ENCODE measurements around the gene OPN1SW.

The OPN1SW gene

GRCh38 chr7:128793181-128793547 is 17.6 kb upstream of the OPN1SW start:
- DNase-seq = no peak

GRCh38 chr7:128792471-128793180 is 17.0 kb upstream of the OPN1SW start:
- DNase-seq = no peak

GRCh38 chr7:128791972-128792327 is 16.4 kb upstream of the OPN1SW start:
- no peak for DNase-seq

GRCh38 chr7:128791121-128791971 is 15.8 kb upstream of the OPN1SW start, which contains the start of gene CCDC136:
CCDC136 (plus strand) TSS chr7:128791968; CDS start chr7:128792412, 444 bp downstream.
- peak; percentile 69 for DNase-seq

GRCh38 chr7:128790315-128791041 is 14.9 kb upstream of the OPN1SW start:
- no peak for DNase-seq

DNA sequence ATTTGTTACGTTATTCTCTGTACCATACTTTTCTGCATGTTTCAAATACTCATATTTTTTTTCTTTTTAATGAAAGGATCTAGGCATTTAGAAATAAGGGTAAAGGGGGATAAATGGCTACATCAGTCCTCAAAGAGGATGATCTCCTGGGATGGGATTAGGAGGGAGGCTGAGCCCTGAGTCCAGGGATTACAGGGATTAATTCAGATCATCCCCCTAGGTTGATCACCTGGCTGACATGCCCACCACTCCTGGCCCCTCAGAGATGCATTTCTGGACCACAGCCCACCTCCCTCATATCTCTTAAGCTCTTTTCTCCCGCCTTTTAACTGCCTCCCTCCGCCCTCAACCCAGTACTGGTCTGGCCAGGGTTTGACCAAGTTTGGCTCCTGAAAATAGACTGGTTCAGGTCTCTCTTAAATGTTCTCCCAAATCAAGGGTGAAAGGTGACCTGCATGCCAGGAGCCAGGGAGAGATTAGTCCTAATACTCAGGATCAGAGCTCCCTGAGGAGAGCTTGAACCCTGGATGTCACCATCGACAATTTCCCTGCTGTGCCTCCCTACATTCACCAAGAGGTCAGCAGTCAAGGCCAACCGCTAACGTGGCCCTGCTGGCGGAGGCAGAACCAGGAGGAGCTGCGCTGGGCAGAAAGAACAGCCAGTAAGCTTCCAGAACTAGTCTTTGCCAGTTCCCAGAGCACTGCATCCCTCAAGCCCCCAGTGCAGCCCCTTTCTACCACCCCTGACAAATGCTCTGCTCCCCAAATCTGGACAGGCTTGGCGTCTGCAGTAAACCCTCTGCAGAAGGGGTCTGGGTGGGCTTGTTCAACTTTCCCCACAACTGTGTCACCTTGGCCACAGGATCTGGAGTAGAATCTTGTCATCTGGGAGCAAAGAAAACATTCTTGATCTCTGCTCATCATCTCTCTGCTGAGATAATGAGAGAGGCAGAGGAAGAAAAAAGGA is 13.1 kb upstream of the OPN1SW start:
- no peak for DNase-seq

GRCh38 chr7:128785738-128786137 is 10.1 kb upstream of the OPN1SW start:
- DNase-seq = no peak

DNA sequence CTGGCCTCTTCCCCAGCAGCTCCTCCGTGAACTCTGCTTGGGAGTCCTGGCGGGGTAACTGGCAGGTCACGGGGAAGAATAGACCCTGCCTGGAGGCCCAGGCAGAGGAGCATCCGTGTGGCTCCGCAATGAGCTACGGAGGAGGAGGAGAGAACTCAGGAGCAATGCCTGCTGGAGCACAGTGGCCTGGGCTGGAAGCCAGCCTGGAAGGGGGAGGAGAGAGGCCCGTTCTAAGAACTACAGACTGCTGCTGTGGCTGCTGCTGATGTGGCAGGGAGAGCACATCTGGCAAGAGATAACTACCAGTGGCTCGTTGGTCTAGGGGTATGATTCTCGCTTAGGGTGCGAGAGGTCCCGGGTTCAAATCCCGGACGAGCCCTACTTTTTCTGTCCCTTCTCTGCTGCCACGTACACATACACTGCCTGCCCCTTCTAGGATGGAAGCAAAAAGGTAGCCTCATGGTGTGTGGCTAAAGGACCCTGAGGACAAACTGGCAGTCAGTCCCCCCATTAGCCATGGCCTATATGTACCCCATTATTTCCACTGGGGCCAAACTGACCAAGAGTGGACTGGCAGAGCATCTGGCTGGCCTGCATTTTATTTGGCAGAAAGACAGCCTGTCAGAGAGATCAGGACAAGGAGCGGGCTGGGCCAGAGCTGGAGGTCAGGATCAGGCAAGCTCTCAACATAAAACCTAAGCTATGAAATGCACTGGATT is 7.7 kb upstream of the OPN1SW start:
- peak; percentile 86 for DNase-seq

DNA sequence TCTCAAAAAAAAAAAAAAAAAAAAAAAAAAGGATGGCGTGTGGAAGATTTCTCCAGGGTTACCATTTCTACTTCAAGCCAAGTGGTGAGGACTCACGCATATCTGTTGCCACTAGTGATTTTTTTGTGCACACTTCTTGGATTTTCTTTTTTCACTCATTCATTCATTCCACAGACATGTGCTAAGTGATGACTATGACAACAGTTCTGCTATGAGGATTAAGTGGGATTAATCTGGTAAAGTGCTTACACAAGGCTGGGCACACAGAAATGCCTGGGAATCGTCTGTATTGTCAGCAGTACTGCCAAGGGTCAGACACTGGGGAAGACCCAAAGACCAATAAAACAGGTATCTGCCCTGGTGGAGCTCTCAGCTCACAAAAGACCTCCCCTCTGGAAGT is 6.3 kb upstream of the OPN1SW start:
- DNase-seq = no peak

DNA sequence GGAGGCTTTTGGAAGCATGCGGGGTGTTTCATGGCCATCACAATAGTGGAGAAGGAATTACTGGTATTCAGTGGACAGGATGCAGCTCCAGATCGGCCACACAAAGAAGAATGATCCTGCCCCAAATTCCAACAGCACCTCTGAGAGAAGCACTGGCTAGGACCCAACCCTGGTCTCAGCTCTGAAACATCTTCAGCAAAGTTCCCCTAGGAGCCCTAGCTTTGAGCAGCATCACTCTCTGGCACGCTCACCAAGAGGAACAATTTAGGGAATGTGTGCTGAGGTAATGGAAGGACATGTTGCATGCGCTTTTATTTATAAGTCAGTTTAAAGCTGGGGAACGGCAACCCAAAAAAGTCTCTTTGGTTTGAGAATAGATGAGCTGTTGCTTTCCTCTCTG is 5.5 kb upstream of the OPN1SW start:
- peak; percentile 83 for DNase-seq

GRCh38 chr7:128778946-128779345 is 3.4 kb upstream of the OPN1SW start:
- DNase-seq = no peak

GRCh38 chr7:128777156-128778123 is 1.8 kb upstream of the OPN1SW start:
- peak; percentile 53 for DNase-seq

- no peak for DNase-seq
Measured at GRCh38 chr7:128774921-128775320, 673 bp downstream of the OPN1SW start.

- no peak for DNase-seq
Measured at GRCh38 chr7:128774029-128774689, 1.4 kb downstream of the OPN1SW start.

DNA sequence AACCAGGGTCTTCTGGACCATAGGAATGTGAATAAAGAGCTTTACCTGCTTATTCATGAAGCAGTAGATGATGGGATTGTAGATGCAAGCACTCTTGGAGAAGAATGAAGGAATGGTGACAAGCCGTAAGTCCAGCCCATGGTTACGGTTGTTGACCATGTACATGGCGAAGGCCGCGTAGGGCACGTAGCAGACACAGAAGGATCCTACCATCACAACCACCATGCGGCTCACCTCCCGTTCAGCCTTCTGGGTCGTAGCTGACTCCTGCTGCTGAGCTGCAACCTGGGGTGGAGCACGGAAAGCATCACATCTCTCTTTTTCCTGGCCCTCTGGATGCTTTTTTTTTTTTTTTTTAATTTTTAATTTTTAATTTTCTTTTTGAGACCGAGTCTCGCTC is 2.0 kb downstream of the OPN1SW start:
- DNase-seq = no peak

DNA sequence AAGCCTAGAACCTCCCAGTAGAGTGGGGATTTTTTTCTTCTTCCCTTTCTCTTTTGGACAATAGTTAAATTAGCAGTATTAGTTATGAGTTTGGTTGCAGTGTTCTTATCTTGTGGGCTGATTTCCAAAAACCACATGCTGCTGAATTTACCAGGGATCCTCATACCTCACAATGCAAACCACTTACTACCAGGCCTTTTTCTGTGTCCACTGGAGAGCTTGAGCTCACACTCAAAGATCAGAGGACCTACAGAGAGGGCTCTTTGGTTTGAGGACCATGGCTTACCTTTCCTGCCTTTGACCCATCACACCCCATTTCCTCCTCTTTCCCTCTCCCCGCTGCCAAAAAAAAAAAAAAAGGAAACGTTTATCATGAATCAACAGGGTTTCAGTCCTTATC is 5.4 kb downstream of the OPN1SW start:
- peak; percentile 32 for DNase-seq

DNA sequence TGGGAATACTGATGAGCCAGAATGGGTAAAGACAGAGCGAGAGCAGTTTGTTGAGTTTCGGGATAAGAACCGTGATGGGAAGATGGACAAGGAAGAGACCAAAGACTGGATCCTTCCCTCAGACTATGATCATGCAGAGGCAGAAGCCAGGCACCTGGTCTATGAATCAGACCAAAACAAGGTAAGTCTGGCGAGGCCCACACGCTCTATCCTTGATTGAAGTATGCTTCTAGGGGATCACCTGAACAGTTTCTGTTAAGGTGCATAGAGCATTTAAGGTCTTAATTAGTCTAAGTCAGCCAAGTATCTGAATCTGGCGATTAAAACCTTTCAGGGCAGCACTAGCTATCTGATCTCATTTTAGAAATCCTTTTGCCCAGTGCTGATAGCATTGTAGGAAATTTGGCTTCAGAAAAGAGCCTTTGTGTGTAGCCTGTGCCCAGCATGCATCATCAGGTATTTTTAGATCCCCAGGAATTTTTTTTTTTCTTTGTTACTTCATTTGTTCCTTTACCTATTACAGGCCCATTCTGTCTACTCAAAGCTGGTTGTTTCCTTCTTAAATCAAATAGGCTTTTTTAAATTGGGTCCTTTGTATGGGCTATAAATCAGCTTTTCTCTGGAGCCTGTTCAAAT is 8.0 kb downstream of the OPN1SW start:
- no peak for DNase-seq

GRCh38 chr7:128763541-128763940 is 12.1 kb downstream of the OPN1SW start:
- DNase-seq = no peak

- no peak for DNase-seq
Measured at GRCh38 chr7:128759242-128759641, 16.4 kb downstream of the OPN1SW start.

Measured in fibroblast of skin of back (primary cell).